ENCODE measurements around the gene AMDHD2.

AMDHD2 gene

GRCh38 chr16:2500918-2501750, 19.0 kb upstream of the AMDHD2 start:
- H3K36me3 ChIP-seq (ENCODE audit: control insufficient read depth, insufficient read depth, low read length) = peaks cover 23% of the 10 kb centered on the region; the same call in 1 of the 2 replicates
- 0 out of 2 replicates have a peak overlapping the region, but pooled peaks have one; percentile 29 for H3K27ac ChIP-seq (ENCODE audit: low read depth, low read length)
- no peaks in the 10 kb centered on the region for H3K27me3 ChIP-seq (ENCODE audit: control insufficient read depth, insufficient read depth, low read length)
- H3K4me3 ChIP-seq (ENCODE audit: low read depth, low read length) = peak overlapping the region; percentile 58
- H3K9ac ChIP-seq (ENCODE audit: low read length) = no peak overlapping the region
- H3K9me3 ChIP-seq (ENCODE audit: control insufficient read depth, insufficient read depth, low read depth, low read length) = no peaks in the 10 kb centered on the region
- peaks cover 11% of the 10 kb centered on the region for H3K4me1 ChIP-seq (ENCODE audit: control insufficient read depth, insufficient read depth, low read length)

- H3K4me3 ChIP-seq (ENCODE audit: low read depth, low read length) = peak overlapping the region; percentile 58; the same call in 1 of the 2 replicates
- no peaks in the 10 kb centered on the region for H3K27me3 ChIP-seq (ENCODE audit: control insufficient read depth, insufficient read depth, low read length)
- H3K9ac ChIP-seq (ENCODE audit: low read length) = no peak overlapping the region
- no peaks in the 10 kb centered on the region for H3K9me3 ChIP-seq (ENCODE audit: control insufficient read depth, insufficient read depth, low read depth, low read length)
- H3K36me3 ChIP-seq (ENCODE audit: control insufficient read depth, insufficient read depth, low read length) = peaks cover 12% of the 10 kb centered on the region; the same call in 1 of the 2 replicates
- H3K4me1 ChIP-seq (ENCODE audit: control insufficient read depth, insufficient read depth, low read length) = peaks cover 11% of the 10 kb centered on the region
- no peak overlapping the region for H3K27ac ChIP-seq (ENCODE audit: low read depth, low read length)
Observed at GRCh38 chr16:2501946-2502895, 17.9 kb upstream of the AMDHD2 start.

- H3K4me1 ChIP-seq (ENCODE audit: control insufficient read depth, insufficient read depth, low read length) = peaks cover 10% of the 10 kb centered on the region
- no peak overlapping the region for H3K9ac ChIP-seq (ENCODE audit: low read length)
- no peak overlapping the region for H3K27ac ChIP-seq (ENCODE audit: low read depth, low read length)
- no peaks in the 10 kb centered on the region for H3K27me3 ChIP-seq (ENCODE audit: control insufficient read depth, insufficient read depth, low read length)
- no peaks in the 10 kb centered on the region for H3K9me3 ChIP-seq (ENCODE audit: control insufficient read depth, insufficient read depth, low read depth, low read length)
- no peaks in the 10 kb centered on the region for H3K36me3 ChIP-seq (ENCODE audit: control insufficient read depth, insufficient read depth, low read length)
- no peak overlapping the region for H3K4me3 ChIP-seq (ENCODE audit: low read depth, low read length)
Observed at GRCh38 chr16:2505695-2506094, 14.5 kb upstream of the AMDHD2 start.

GRCh38 chr16:2507052-2507659, 13.0 kb upstream of the AMDHD2 start:
- Histone ChIP-seq H3K27me3 (ENCODE audit: control insufficient read depth, insufficient read depth, low read length) (no peaks in the 10 kb centered on the region), H3K4me1 (ENCODE audit: control insufficient read depth, insufficient read depth, low read length) (peaks cover 12% of the 10 kb centered on the region), H3K4me3 (ENCODE audit: low read depth, low read length) (no peak overlapping the region), H3K27ac (ENCODE audit: low read depth, low read length) (no peak overlapping the region), H3K9ac (ENCODE audit: low read length) (peak overlapping the region; percentile 26), H3K9me3 (ENCODE audit: control insufficient read depth, insufficient read depth, low read depth, low read length) (no peaks in the 10 kb centered on the region), H3K36me3 (ENCODE audit: control insufficient read depth, insufficient read depth, low read length) (no peaks in the 10 kb centered on the region)

- H3K27ac ChIP-seq (ENCODE audit: low read depth, low read length) = no peak overlapping the region
- H3K36me3 ChIP-seq (ENCODE audit: control insufficient read depth, insufficient read depth, low read length) = no peaks in the 10 kb centered on the region
- peaks cover 17% of the 10 kb centered on the region for H3K4me1 ChIP-seq (ENCODE audit: control insufficient read depth, insufficient read depth, low read length)
- H3K9me3 ChIP-seq (ENCODE audit: control insufficient read depth, insufficient read depth, low read depth, low read length) = no peaks in the 10 kb centered on the region
- no peak overlapping the region for H3K4me3 ChIP-seq (ENCODE audit: low read depth, low read length)
- H3K9ac ChIP-seq (ENCODE audit: low read length) = no peak overlapping the region
- no peaks in the 10 kb centered on the region for H3K27me3 ChIP-seq (ENCODE audit: control insufficient read depth, insufficient read depth, low read length)
Observed at GRCh38 chr16:2507665-2508064, 12.5 kb upstream of the AMDHD2 start.

- Histone ChIP-seq H3K27me3 (ENCODE audit: control insufficient read depth, insufficient read depth, low read length) (no peaks in the 10 kb centered on the region), H3K4me1 (ENCODE audit: control insufficient read depth, insufficient read depth, low read length) (peaks cover 23% of the 10 kb centered on the region), H3K9me3 (ENCODE audit: control insufficient read depth, insufficient read depth, low read depth, low read length) (no peaks in the 10 kb centered on the region), H3K36me3 (ENCODE audit: control insufficient read depth, insufficient read depth, low read length) (no peaks in the 10 kb centered on the region), H3K4me3 (ENCODE audit: low read depth, low read length) (no peak overlapping the region), H3K9ac (ENCODE audit: low read length) (no peak overlapping the region), H3K27ac (ENCODE audit: low read depth, low read length) (no peak overlapping the region)
Observed at GRCh38 chr16:2508722-2509400, 11.3 kb upstream of the AMDHD2 start.

- Histone ChIP-seq H3K4me3 (ENCODE audit: low read depth, low read length) (peak overlapping the region; percentile 27), H3K36me3 (ENCODE audit: control insufficient read depth, insufficient read depth, low read length) (no peaks in the 10 kb centered on the region), H3K9ac (ENCODE audit: low read length) (peak overlapping the region; percentile 11), H3K27ac (ENCODE audit: low read depth, low read length) (no peak overlapping the region), H3K27me3 (ENCODE audit: control insufficient read depth, insufficient read depth, low read length) (no peaks in the 10 kb centered on the region), H3K4me1 (ENCODE audit: control insufficient read depth, insufficient read depth, low read length) (peaks cover 34% of the 10 kb centered on the region), H3K9me3 (ENCODE audit: control insufficient read depth, insufficient read depth, low read depth, low read length) (no peaks in the 10 kb centered on the region)
Observed at GRCh38 chr16:2511128-2511800, 8.9 kb upstream of the AMDHD2 start.

- no peak overlapping the region for H3K9ac ChIP-seq (ENCODE audit: low read length)
- H3K27ac ChIP-seq (ENCODE audit: low read depth, low read length) = no peak overlapping the region
- H3K27me3 ChIP-seq (ENCODE audit: control insufficient read depth, insufficient read depth, low read length) = no peaks in the 10 kb centered on the region
- H3K36me3 ChIP-seq (ENCODE audit: control insufficient read depth, insufficient read depth, low read length) = no peaks in the 10 kb centered on the region
- no peaks in the 10 kb centered on the region for H3K9me3 ChIP-seq (ENCODE audit: control insufficient read depth, insufficient read depth, low read depth, low read length)
- H3K4me3 ChIP-seq (ENCODE audit: low read depth, low read length) = peak overlapping the region; percentile 27
- H3K4me1 ChIP-seq (ENCODE audit: control insufficient read depth, insufficient read depth, low read length) = peaks cover 34% of the 10 kb centered on the region
Observed at GRCh38 chr16:2511996-2512734, 8.0 kb upstream of the AMDHD2 start.

GRCh38 chr16:2512735-2513404, 7.3 kb upstream of the AMDHD2 start:
- peak overlapping the region; percentile 95 for H3K27ac ChIP-seq (ENCODE audit: low read depth, low read length)

More at GRCh38 chr16:2512735-2513404, 7.3 kb upstream of the AMDHD2 start:
- Histone ChIP-seq H3K4me1 (ENCODE audit: control insufficient read depth, insufficient read depth, low read length) (peaks cover 34% of the 10 kb centered on the region), H3K36me3 (ENCODE audit: control insufficient read depth, insufficient read depth, low read length) (no peaks in the 10 kb centered on the region), H3K9me3 (ENCODE audit: control insufficient read depth, insufficient read depth, low read depth, low read length) (no peaks in the 10 kb centered on the region), H3K27me3 (ENCODE audit: control insufficient read depth, insufficient read depth, low read length) (no peaks in the 10 kb centered on the region), H3K4me3 (ENCODE audit: low read depth, low read length) (peak overlapping the region; percentile 70), H3K9ac (ENCODE audit: low read length) (peak overlapping the region; percentile 93)

All from HUES6 (cell line).